ENCODE measurements around the gene ZNF639.
A peak's percentile ranks its signal among the peaks of the same experiment; 100 is the strongest.
"Not testable (repeated sequence)": the region's sequence is repeated elsewhere in the genome, so short reads cannot be mapped to it uniquely, and the experiment has no call there.

Gene ZNF639, protein sequence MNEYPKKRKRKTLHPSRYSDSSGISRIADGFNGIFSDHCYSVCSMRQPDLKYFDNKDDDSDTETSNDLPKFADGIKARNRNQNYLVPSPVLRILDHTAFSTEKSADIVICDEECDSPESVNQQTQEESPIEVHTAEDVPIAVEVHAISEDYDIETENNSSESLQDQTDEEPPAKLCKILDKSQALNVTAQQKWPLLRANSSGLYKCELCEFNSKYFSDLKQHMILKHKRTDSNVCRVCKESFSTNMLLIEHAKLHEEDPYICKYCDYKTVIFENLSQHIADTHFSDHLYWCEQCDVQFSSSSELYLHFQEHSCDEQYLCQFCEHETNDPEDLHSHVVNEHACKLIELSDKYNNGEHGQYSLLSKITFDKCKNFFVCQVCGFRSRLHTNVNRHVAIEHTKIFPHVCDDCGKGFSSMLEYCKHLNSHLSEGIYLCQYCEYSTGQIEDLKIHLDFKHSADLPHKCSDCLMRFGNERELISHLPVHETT

GRCh38 chr3:179322286-179323196 lies at the start of gene ZNF639:
Gene ZNF639, plus strand, starts transcription at chr3:179323031. Its CDS starts 5,263 bp downstream, at chr3:179328294.
- no peak for DNase-seq (ENCODE audit: low read depth)
- TF ChIP-seq CTCF (IDR thresholded peaks at IDR 0.05; ENCODE audit: control insufficient read depth, extremely low read depth, insufficient read depth), result peak; percentile 67
- H3K4me3 ChIP-seq (ENCODE audit: low read depth, low read length), result peak within 1 kb of the TSS; percentile 87

DNA sequence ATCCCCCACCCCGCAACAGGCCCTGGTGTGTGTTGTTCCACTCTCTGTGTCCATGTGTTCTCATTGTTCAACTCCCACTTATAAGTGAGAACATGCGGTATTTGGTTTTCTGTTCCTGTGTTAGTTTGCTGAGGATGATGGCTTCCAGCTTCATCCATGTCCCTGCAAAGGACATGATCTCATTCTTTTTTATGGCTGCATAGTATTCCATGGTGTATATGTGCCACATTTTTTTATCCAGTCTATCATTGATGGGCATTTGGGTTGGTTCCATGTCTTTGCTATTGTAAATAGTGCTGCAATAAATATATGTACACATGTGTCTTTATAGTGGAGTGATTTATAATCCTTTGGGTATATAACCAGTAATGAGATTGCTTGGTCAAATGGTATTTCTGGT lies 48.4 kb upstream of the ZNF639 start:
- H3K4me3 ChIP-seq (ENCODE audit: low read depth, low read length); DNase-seq (ENCODE audit: low read depth): not testable (repeated sequence)

- H3K4me3 ChIP-seq (ENCODE audit: low read depth, low read length), result no peak overlapping the region
- no peak for TF ChIP-seq CTCF (IDR thresholded peaks at IDR 0.05; ENCODE audit: control insufficient read depth, extremely low read depth, insufficient read depth)
Measured at GRCh38 chr3:179276001-179276400, 46.8 kb upstream of the ZNF639 start.

GRCh38 chr3:179276743-179277142 lies 46.1 kb upstream of the ZNF639 start:
- no peak for DNase-seq (ENCODE audit: low read depth)
- no peak for TF ChIP-seq CTCF (IDR thresholded peaks at IDR 0.05; ENCODE audit: control insufficient read depth, extremely low read depth, insufficient read depth)
- H3K4me3 ChIP-seq (ENCODE audit: low read depth, low read length), result no peak overlapping the region

More at GRCh38 chr3:179276001-179276400, 46.8 kb upstream of the ZNF639 start:
- DNase-seq (ENCODE audit: low read depth), result no peak

DNA sequence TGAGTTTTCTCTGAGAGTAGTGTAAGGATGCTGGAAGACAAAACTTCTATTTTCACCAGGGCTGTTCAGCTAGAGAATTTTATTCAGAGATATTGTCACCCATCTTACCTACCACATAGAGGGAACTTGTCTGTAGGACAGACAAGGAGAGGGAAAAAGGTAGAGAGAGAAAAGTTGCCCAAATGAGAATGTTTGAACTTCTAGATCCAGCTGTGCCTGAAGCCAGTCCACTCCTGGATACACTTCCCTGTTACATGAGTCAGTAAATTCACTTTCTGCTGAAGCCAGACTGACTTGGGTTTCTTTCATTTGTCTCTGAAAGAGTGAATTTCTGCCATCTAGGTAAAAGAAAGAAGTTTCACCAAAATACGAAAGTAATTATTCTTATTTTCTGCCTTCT lies 44.7 kb upstream of the ZNF639 start:
- no peak for DNase-seq (ENCODE audit: low read depth)
- no peak overlapping the region for H3K4me3 ChIP-seq (ENCODE audit: low read depth, low read length)
- no peak for TF ChIP-seq CTCF (IDR thresholded peaks at IDR 0.05; ENCODE audit: control insufficient read depth, extremely low read depth, insufficient read depth)

GRCh38 chr3:179278932-179279693 lies 43.7 kb upstream of the ZNF639 start:
- H3K4me3 ChIP-seq (ENCODE audit: low read depth, low read length), result no peak overlapping the region
- DNase-seq (ENCODE audit: low read depth), result no peak
- TF ChIP-seq CTCF (IDR thresholded peaks at IDR 0.05; ENCODE audit: control insufficient read depth, extremely low read depth, insufficient read depth), result no peak
